KMS-11 (cell line): ENCODE data around the gene GSK3B.

Experiments used
- H2AFZ ChIP-seq: fragments of 200-600 bp; sonication (generic); 2 replicates; pipeline ENCODE4 v1.6.1; 2016; ENCODE audit warnings: antibody characterized with exemption, mixed run types, low read depth
- H3K27ac ChIP-seq: fragments of 200-600 bp; sonication (generic); 2 replicates; pipeline ENCODE4 v1.6.1; 2016; ENCODE audit warnings: mild to moderate bottlenecking, mixed run types
- H3K27me3 ChIP-seq: fragments of 200-600 bp; sonication (generic); 2 replicates; pipeline ENCODE4 v1.6.1; 2017; ENCODE audit warnings: mild to moderate bottlenecking, low read depth, mixed run types, moderate library complexity; ENCODE audit not compliant: insufficient read depth
- H3K36me3 ChIP-seq: fragments of 200-600 bp; sonication (generic); 2 replicates; pipeline ENCODE4 v1.6.1; 2017; ENCODE audit warnings: mild to moderate bottlenecking, mixed run types; ENCODE audit not compliant: insufficient read depth
- H3K4me1 ChIP-seq: fragments of 200-600 bp; sonication (generic); 2 replicates; pipeline ENCODE4 v1.6.1; 2016; ENCODE audit warnings: mild to moderate bottlenecking, low read depth, mixed run types; ENCODE audit not compliant: poor library complexity, severe bottlenecking
- H3K4me2 ChIP-seq: fragments of 200-600 bp; sonication (generic); 2 replicates; pipeline ENCODE4 v1.7.0; 2016; ENCODE audit warnings: mild to moderate bottlenecking, mixed run types
- H3K4me3 ChIP-seq: fragments of 200-600 bp; sonication (generic); IDR thresholded peaks from 2 replicates; pipeline ENCODE4 v1.6.1; 2017; ENCODE audit warnings: low read depth, low read length, mixed read lengths; ENCODE audit not compliant: insufficient read depth
- H3K79me2 ChIP-seq: fragments of 200-600 bp; sonication (generic); 2 replicates; pipeline ENCODE4 v1.6.1; 2016; ENCODE audit warnings: low read depth, mixed run types; ENCODE audit not compliant: insufficient read depth
- H3K9ac ChIP-seq: fragments of 200-600 bp; sonication (generic); 2 replicates; pipeline ENCODE4 v1.6.1; 2016; ENCODE audit warnings: mild to moderate bottlenecking, mixed run types
- H4K20me1 ChIP-seq: fragments of 200-600 bp; sonication (generic); 2 replicates; pipeline ENCODE4 v1.6.1; 2016; ENCODE audit warnings: mild to moderate bottlenecking, mixed run types; ENCODE audit not compliant: insufficient read depth
- CTCF ChIP-seq: fragments of 200-600 bp; sonication (generic); conservative IDR thresholded peaks from 2 replicates; pipeline ENCODE4 v1.6.1; 2017; ENCODE audit warnings: low read depth, mild to moderate bottlenecking, antibody characterized with exemption, low read length, moderate library complexity, mixed read lengths

GSK3B gene

GRCh38 chr3:120114376-120114775, 20.1 kb upstream of the GSK3B start:
- H3K27ac ChIP-seq = no peak overlapping the region
- H3K4me1 ChIP-seq = no peaks in the 10 kb centered on the region
- H4K20me1 ChIP-seq = no peaks in the 10 kb centered on the region
- H3K79me2 ChIP-seq = no peaks in the 10 kb centered on the region
- H3K9ac ChIP-seq = no peak overlapping the region
- no peak overlapping the region for H3K4me3 ChIP-seq
- H3K27me3 ChIP-seq = no peaks in the 10 kb centered on the region
- TF ChIP-seq CTCF = no peak
- H3K36me3 ChIP-seq = no peaks in the 10 kb centered on the region
- no peak overlapping the region for H2AFZ ChIP-seq
- H3K4me2 ChIP-seq = no peak overlapping the region

- no peak overlapping the region for H2AFZ ChIP-seq
- no peaks in the 10 kb centered on the region for H3K36me3 ChIP-seq
- no peaks in the 10 kb centered on the region for H4K20me1 ChIP-seq
- TF ChIP-seq CTCF = no peak
- no peak overlapping the region for H3K9ac ChIP-seq
- H3K27me3 ChIP-seq = no peaks in the 10 kb centered on the region
- H3K27ac ChIP-seq = no peak overlapping the region
- H3K4me3 ChIP-seq = no peak overlapping the region
- no peaks in the 10 kb centered on the region for H3K79me2 ChIP-seq
- no peak overlapping the region for H3K4me2 ChIP-seq
- H3K4me1 ChIP-seq = no peaks in the 10 kb centered on the region
Observed at GRCh38 chr3:120113128-120114116, 19.2 kb upstream of the GSK3B start.

- no peak overlapping the region for H3K27ac ChIP-seq
- no peaks in the 10 kb centered on the region for H3K36me3 ChIP-seq
- H3K27me3 ChIP-seq = no peaks in the 10 kb centered on the region
- TF ChIP-seq CTCF = no peak
- no peaks in the 10 kb centered on the region for H3K4me1 ChIP-seq
- no peak overlapping the region for H3K4me2 ChIP-seq
- no peak overlapping the region for H3K9ac ChIP-seq
- H3K4me3 ChIP-seq = no peak overlapping the region
- H2AFZ ChIP-seq = no peak overlapping the region
- H4K20me1 ChIP-seq = no peaks in the 10 kb centered on the region
- H3K79me2 ChIP-seq = no peaks in the 10 kb centered on the region
Observed at GRCh38 chr3:120111898-120112297, 17.7 kb upstream of the GSK3B start.

- Histone ChIP-seq H3K36me3 (no peaks in the 10 kb centered on the region), H3K4me2 (no peak overlapping the region), H3K27me3 (no peaks in the 10 kb centered on the region), H3K79me2 (no peaks in the 10 kb centered on the region), H2AFZ (no peak overlapping the region), H3K4me3 (no peak overlapping the region), H4K20me1 (no peaks in the 10 kb centered on the region), H3K9ac (no peak overlapping the region), H3K4me1 (no peaks in the 10 kb centered on the region), H3K27ac (no peak overlapping the region)
- no peak for TF ChIP-seq CTCF
Observed at GRCh38 chr3:120103276-120103675, 9.0 kb upstream of the GSK3B start.
